Fibroblast of mammary gland (primary cell): Measurements from ENCODE around the gene SNX5.

ENCODE experiments used
- DNase-seq: peaks from one replicate; pipeline ENCODE4 v3.0.0-alpha.2; 2010; ENCODE audit warnings: low read depth
- H3K4me3 ChIP-seq: 2 replicates; pipeline ENCODE4 v1.5.1; 2011; ENCODE audit warnings: low read depth, mild to moderate bottlenecking, low read length, moderate library complexity; ENCODE audit not compliant: control insufficient read depth
- TF ChIP-seq, protein P1 (sequence below): conservative IDR thresholded peaks from 2 replicates; pipeline ENCODE4 v1.5.1; 2011; ENCODE audit warnings: low read depth, low read length, inconsistent platforms; ENCODE audit not compliant: control insufficient read depth, insufficient read depth

Gene SNX5

DNA sequence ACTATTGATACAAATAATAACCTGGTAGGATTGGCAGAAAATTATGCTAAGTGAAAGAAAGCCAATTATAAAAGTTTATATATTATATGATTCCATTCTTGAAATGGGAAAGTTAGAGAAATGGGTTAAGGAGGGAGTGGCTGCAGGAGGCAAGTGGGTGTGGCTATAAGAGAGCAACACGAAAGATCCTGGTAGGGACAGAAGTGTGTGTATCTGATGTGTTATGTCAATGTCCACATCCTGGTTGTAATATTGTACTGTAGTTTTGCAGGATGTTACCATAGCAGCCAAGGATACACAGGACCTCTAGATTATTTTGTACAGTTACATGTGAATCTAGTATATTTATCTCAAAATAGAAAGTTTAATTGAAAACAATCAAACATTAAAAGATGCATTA lies 46.8 kb downstream of the SNX5 start:
- TF ChIP-seq, protein P1, sequence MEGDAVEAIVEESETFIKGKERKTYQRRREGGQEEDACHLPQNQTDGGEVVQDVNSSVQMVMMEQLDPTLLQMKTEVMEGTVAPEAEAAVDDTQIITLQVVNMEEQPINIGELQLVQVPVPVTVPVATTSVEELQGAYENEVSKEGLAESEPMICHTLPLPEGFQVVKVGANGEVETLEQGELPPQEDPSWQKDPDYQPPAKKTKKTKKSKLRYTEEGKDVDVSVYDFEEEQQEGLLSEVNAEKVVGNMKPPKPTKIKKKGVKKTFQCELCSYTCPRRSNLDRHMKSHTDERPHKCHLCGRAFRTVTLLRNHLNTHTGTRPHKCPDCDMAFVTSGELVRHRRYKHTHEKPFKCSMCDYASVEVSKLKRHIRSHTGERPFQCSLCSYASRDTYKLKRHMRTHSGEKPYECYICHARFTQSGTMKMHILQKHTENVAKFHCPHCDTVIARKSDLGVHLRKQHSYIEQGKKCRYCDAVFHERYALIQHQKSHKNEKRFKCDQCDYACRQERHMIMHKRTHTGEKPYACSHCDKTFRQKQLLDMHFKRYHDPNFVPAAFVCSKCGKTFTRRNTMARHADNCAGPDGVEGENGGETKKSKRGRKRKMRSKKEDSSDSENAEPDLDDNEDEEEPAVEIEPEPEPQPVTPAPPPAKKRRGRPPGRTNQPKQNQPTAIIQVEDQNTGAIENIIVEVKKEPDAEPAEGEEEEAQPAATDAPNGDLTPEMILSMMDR = no peak
- DNase-seq = no peak
- H3K4me3 ChIP-seq = no peak overlapping the region

DNA sequence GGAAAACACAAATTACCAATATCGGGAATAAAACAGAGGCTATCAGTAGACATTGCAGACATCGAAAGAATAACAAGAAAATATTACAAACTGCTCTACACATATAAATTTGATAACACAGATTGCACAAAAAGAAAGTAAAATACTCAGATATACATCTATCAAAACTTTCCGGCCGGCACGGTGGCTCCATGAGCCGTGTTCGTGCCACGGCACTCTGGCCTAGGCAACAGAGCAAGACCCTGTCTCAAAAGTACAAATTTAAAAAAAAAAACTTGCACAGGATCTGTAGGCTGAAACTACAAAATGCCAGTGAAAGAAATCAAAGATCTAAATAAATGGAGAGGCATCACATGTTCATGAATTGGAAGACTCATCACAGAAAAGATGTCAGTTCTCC lies 49.4 kb downstream of the SNX5 start:
- no peak for DNase-seq
- TF ChIP-seq, protein P1 = no peak

DNA sequence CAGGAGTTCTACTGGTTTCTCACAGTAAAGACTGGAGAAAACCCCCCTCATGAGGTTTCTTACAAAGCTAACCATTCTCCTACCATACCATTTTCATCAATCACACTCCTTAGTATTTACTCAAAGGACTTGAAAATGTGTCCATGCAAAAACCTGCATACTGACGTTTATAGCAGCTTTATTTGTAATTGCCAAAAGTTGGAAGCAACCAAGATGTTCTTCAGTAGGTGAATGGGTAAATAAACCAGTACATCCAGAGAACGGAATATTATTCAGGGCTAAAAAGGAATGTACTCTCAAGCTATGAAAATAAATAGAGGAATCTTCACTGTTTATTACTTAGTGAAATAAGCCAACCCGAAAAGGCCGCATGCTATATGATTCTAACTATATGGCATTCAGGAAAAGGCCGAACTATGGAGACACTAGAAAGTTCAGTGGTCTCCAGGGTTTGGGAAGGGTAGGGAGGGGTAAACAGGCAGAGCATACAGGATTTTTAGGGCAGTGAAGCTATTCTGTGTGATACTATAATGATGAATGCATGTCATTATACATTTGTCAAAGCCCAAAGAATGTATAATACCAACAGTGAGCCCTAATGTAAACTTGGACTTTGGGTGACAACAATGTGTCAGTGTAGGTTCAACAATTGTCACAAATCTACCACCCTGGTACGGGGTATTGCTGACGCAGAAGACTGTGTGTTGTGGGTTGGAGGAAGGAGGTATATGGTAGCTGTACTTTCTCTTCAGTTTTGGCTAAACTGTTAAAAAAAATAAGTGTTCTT lies 50.6 kb downstream of the SNX5 start:
- H3K4me3 ChIP-seq = no peak overlapping the region
- no peak for DNase-seq
- TF ChIP-seq, protein P1 = no peak

More for the DNA sequence above, 49.4 kb downstream of the SNX5 start:
- H3K4me3 ChIP-seq = no peak overlapping the region

DNA sequence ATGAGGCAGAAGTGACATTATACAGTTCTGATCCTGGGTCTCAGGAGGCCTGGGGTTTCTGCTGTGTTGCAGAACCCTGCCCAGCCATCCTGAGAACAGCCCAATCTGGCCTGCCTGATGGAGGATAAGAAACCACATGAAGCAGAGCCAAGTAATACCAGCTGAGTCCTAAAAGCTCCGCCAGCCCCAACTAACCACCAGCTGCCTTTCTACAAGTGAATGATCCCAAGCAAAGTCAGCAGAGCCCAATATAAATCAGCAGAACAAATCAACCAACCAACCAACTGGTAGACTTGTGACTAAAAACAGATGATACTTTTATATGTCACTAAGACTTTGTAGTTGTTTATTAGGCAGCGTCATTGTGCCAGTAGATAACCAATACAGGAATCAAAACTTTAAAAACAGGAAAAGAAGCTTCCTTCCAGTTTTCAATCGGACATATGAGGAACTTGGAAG lies 52.1 kb downstream of the SNX5 start:
- H3K4me3 ChIP-seq = no peak overlapping the region
- DNase-seq = no peak
- TF ChIP-seq, protein P1 = no peak

DNA sequence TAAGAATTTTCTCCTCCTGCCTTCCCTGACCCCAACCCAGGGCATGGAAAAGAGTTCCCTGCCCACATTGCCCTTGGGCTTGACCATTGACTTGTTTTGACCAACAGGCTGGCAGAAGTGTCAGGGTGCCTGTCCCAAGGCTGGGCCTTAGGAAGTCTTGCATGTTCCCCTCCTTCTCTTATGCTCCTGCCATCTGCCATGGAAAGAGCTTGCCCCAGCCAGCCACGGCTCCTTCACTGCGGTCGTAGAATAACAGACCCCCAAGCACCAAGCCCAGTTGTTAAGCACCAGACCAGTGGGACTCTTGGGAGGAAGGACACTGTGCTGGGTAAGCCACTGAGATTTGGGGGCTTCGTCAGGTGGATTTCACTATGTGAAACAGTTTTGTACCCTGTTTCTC lies 53.6 kb downstream of the SNX5 start:
- DNase-seq = no peak
- TF ChIP-seq, protein P1 = no peak
- no peak overlapping the region for H3K4me3 ChIP-seq

DNA sequence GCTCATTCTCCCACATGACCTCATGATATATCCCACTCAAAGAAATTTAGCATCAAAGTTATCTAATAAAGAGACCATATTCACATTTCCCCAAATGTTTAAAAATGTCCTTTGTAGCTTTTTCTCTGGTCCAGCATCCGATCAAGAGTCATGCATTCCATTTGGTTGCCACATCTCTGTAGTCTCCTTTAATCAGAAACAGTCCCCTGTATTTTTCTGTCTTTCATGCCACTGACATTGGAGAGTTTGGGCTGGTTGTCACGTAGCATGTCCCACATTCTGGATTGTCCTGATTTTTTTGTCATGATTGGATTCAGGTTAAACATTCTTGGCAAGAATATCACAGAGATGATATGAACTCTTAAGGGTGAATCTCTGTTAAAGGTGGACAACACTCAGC lies 55.7 kb downstream of the SNX5 start:
- TF ChIP-seq, protein P1 = no peak
- peak; percentile 57 for DNase-seq
- no peak overlapping the region for H3K4me3 ChIP-seq

DNA sequence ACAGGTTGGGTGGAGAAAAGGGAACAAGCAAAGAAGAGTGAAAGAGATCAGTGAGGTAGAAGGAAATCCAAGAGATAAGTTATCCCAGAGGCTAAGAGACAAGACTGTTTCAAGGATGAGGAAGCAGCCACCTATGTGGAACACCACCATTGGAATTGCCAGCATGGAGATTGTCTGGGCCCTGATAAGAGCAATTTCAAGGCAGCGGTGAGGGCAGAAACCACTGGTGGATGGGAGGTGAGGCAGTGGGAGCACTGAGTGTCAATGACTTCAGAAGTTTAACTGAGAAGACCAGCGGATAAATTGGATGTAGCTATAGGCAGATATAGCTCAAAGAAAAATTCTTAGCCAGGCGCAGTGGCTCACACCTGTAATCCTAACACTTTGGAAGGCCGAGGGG lies 56.7 kb downstream of the SNX5 start:
- H3K4me3 ChIP-seq = no peak overlapping the region
- no peak for DNase-seq
- TF ChIP-seq, protein P1 = no peak
